AG08395 (cell line): ENCODE data around the gene KRT80.
A peak's percentile ranks its signal among the peaks of the same experiment; 100 is the strongest.

Experiments
- DNase-seq: peaks from one replicate; pipeline ENCODE4 v3.0.0; 2012; ENCODE audit warnings: mixed read lengths, low spot score

KRT80 gene

GRCh38 chr12:52198454-52199215 is 6.8 kb upstream of the KRT80 start:
- no peak for DNase-seq

GRCh38 chr12:52197371-52198231 is 5.8 kb upstream of the KRT80 start:
- DNase-seq: no peak

- no peak for DNase-seq
Observed at GRCh38 chr12:52195065-52195730, 3.4 kb upstream of the KRT80 start.

- DNase-seq: no peak
Observed at GRCh38 chr12:52193991-52194390, 2.2 kb upstream of the KRT80 start.

- no peak for DNase-seq
Observed at GRCh38 chr12:52193532-52193931, 1.7 kb upstream of the KRT80 start.

GRCh38 chr12:52190860-52191729 is 719 bp downstream of the KRT80 start:
- DNase-seq: no peak

- peak; percentile 72 for DNase-seq
Observed at GRCh38 chr12:52189376-52190174, 2.2 kb downstream of the KRT80 start.

GRCh38 chr12:52188658-52189057 is 3.2 kb downstream of the KRT80 start:
- no peak for DNase-seq

GRCh38 chr12:52187640-52188039 is 4.2 kb downstream of the KRT80 start:
- DNase-seq: no peak

- no peak for DNase-seq
Observed at GRCh38 chr12:52187206-52187605, 4.6 kb downstream of the KRT80 start.

- DNase-seq: peak; percentile 78
Observed at GRCh38 chr12:52186118-52186840, 5.5 kb downstream of the KRT80 start.

- DNase-seq: no peak
Observed at GRCh38 chr12:52185400-52185967, 6.3 kb downstream of the KRT80 start.

- DNase-seq: no peak
Observed at GRCh38 chr12:52184813-52185212, 7.0 kb downstream of the KRT80 start.

GRCh38 chr12:52183971-52184370 is 7.8 kb downstream of the KRT80 start:
- no peak for DNase-seq

- no peak for DNase-seq
Observed at GRCh38 chr12:52183544-52183910, 8.3 kb downstream of the KRT80 start.

GRCh38 chr12:52182898-52183543 is 8.8 kb downstream of the KRT80 start:
- no peak for DNase-seq

GRCh38 chr12:52182384-52182783 is 9.4 kb downstream of the KRT80 start:
- DNase-seq: no peak

- peak; percentile 73 for DNase-seq
Observed at GRCh38 chr12:52181746-52182145, 10.1 kb downstream of the KRT80 start.

- no peak for DNase-seq
Observed at GRCh38 chr12:52180971-52181628, 10.7 kb downstream of the KRT80 start.
